CD4-positive, alpha-beta T cell treated with Interleukin-6 for 4 hours (primary cell): Measurements from ENCODE around the gene CRISPLD2.
"Not testable (repeated sequence)": the region's sequence is repeated elsewhere in the genome, so short reads cannot be mapped to it uniquely, and the experiment has no call there.

ENCODE experiments used
- DNase-seq: peaks from one replicate; pipeline ENCODE4 v3.0.0-alpha.2; 2020; ENCODE audit warnings: mixed read lengths

Gene CRISPLD2

GRCh38 chr16:84825896-84826557 lies 6.2 kb downstream of the CRISPLD2 start:
- DNase-seq, result no peak

GRCh38 chr16:84826558-84826941 lies 6.8 kb downstream of the CRISPLD2 start:
- no peak for DNase-seq

DNA sequence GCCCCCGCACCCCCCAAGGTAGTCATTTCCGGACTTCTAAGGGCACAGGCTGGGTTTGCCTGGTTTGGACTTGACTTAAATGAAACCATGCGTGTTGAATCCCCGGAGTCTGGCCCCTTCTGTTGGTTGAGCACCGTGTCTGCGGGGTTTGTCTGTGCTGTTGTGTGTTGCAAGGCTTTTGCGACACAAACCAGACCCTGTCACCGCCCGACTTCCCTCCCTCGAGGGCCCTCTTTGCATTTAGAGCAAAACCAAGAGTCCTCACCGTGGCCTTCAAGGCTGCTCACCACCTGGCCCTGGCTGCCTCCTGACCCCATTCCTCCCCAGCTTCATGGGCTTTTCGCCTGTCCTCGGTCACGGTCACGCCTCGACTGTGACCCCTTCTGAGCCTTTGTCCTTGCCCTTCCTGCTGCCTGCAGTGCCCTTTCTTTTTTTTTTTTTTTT lies 7.4 kb downstream of the CRISPLD2 start:
- DNase-seq, result no peak

DNA sequence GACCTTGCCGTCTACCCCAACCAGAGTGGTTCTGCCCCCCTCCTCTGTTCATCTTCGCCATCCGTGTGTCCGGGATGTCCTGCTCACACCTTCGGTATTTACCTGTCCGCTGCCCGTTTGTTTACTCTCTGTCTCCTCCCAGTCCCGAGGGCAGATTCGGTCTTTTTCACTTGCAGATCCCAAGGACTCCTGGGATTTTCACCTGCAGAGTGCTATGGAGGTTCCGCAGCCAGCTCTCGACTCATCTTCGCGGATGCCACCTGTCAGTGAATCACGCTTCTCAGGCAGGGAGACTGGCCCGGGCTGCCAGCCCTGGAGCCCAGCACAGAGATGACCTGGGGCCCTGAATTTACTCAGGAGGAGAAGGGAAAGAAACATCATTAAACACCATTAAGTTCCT lies 8.1 kb downstream of the CRISPLD2 start:
- no peak for DNase-seq

DNA sequence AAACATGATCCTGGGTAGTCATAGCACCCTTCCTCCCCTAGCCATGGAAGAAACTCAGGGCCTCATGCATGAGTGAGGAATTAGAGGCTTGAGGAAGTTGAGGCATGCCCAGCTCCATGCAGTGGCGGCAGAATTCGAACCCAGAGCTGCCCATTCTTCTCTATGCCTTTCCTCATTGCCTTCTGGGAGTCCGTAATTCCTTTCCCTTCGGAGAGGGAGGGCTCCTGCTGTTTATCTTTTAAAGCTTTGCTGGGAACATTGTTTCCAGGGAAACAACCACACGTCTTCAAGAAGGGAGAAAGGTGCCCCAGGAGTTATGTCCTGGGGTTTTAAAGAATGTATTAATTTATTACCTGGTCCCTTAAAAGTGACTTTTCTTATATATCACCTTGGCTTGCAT lies 8.5 kb downstream of the CRISPLD2 start:
- no peak for DNase-seq

DNA sequence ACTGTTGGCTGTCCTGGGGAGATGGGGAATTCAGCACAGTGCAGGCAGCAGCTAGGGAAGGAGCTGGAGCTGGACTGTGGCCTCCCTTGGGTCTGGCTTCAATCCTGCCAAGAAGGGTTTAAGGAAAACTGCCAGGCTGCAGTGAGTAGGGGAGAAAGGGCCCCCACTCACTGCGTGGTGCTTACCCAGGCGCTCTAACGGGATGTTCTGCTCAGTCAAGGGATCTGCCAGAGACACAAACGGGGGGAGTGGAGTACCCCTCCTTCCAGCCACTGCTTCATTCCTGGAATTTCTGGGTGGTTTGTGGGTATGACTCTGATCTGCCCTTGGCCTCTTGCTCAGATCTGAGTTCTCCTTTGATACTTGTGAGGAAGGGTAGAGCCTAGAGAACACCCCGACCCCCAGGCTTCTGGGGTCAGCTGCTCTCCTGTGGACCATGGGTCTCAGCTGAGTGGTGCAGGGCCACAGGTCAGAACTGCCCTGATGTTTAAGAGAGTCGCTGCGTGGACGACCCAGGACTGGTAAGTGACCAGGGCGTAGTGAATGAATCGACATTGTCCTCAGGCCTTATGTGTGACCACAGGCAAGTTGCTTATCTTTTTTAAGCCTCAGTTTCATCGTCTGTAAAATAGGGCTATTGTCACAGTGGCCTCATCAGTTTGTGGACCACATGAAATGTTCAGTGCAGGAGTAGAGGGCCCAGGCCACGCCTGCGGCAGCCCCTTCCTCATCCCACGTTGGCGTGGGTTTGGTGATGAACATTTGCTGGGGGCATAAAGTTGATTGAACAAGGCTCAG lies 9.6 kb downstream of the CRISPLD2 start:
- no peak for DNase-seq

DNA sequence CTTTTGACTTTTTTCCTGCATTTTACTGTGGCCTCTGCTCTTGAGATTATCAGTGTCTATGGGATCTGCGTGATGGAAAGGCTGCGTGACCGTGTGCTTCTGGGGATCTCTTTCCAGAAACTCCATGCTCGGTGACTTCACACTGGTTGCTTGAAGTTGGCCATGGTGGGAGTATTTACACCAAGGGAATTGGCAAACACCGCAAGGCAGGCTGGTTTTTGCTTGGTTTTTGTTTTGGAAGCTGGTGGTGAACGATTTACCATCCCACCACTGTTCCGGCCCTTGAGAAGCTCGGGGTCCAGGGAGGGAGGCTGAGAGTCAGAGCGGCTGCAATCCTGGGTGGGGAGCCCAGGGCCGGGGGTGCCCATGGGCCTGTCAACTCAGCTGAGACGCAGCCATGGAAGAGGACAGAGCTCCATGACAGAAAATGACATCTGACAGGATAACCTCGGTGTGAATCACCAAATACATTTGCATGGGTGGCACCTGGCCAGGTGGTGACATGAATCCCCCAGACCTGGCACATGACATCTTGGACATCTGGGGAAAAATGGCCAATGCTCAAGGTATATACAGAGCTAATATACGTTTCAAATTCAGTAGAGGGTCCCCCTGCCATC lies 11.1 kb downstream of the CRISPLD2 start:
- DNase-seq, result no peak

GRCh38 chr16:84831728-84832127 lies 11.9 kb downstream of the CRISPLD2 start:
- DNase-seq, result not testable (repeated sequence)

DNA sequence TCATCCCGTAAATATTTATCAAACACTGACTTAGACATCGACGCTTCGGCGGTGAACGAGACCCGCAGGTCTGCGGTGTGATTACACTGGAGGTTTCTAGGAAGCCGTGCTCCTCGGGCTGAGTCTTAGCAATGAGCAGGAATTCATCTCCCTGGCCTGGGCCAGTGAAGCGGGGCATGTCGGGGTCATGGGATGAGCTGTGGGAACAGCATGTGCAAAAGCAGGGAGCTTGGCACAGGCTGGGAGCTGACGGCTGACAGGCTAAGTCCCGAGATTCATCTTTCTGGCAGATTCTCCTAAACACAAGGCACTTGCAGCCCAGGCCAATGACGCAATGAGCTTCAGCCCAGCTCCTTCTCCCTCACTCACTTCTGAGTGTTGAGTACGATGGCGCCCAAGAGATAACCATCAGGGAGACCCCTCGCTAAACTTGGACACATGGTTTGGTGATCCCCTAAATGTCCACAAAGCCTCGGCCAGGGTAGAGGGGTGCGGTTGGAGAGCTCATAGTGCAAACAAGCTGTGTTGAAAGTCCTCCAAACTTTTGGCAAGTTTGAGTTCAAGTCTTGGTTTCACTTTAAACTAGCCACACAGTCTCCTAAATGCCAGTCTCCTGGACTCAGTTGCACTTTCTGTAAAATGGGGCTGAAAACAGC lies 12.8 kb downstream of the CRISPLD2 start:
- no peak for DNase-seq

DNA sequence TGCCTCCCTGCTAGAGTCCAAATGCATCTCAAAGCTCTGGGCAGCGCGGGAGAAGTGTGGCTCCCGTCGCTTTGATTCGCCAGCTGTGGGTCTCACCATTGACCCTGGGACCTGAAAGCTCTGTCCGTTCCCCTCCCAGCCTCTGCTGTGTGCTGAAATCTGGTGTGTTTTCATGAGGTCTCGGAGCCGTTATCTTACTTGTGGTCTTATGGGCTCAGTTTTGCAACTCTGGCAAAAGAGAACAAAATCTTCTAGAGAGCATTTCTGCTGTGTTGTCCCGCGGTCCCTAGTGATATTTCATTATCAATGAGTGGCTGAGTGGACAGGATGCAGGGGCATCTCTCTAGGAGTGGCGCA lies 13.3 kb downstream of the CRISPLD2 start:
- no peak for DNase-seq

DNA sequence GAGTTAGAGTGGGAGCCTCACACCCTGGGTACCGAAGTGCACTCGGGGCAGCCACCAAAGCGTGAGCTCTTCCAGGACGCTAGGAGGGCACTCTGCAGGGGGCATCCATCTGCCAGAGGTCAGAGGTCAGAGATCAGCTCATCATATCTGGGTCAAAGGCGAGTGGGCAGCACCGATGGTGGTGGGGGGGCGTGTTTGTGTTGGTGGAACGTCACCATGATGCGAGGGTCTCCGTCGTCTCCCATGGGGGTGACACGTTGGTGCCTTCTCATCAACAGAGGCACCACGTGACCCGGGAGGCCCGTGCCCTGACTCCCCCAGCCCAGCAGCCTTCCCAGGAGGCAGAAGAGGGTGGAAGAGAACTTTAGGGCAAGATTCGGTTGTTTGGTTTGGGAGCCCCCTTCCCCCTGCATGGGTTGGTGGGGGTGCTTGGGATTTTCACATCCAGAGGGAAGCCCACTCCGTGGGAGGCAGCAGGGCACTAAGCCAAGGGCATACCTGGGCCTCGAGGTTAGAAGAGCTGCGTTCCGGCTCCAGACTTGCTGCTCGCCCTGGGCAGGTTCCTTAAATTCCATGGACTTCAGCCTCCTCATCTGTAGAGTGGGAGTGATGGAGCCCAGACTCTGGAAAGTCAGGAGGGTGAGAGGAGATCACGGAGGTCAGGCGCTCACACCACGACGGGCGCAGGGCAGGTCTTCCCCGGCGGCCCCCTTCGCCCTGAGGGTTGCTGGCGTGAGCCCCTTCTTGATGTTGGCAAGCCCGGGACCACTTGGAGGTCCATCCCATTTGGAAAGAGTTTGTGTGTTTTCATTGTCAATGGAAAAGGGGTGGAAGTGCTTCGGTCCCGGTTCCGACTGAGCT lies 14.0 kb downstream of the CRISPLD2 start:
- no peak for DNase-seq

- no peak for DNase-seq
These were observed 14.6 kb downstream of the CRISPLD2 start for GRCh38 chr16:84834403-84834772.

DNA sequence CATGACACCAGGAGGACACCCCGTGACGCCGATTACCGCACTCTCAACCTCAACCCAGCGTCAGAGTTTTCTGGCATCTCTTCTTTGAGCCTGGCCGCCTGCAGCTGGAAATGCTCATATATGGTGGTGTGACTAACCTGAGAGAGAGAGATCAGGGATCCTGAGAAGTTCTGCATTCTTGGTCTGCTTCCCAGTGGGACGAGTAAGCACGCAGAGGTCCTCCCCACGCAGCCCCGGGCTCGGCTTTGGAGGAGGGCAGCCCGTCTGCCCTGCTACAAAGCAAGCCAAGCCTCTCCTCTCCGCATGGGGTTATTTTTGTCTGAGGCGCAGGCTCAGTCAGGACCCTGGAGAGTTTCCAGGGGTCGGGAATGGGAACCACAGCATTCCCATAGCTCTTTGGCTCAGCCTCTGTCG lies 16.5 kb downstream of the CRISPLD2 start:
- no peak for DNase-seq

DNA sequence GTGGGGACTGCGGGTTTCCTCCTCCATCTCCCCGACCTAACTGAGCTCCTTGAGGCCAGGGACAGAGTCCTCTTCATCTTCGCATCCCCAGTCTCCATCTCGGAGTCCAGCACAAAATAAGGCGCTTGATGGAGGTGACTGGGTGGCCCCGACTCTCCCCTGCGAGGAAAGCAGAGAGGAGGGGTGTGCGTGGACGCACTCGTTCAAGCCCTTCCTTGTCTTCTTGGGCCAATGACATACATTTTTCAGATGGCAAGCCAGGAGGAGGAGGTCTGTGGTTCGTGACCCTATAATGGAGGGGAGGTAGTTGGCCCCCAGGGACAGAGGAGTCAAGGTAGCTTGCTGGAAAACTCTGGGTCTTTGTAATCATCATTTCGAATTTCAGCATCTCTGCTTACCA lies 17.2 kb downstream of the CRISPLD2 start:
- DNase-seq, result no peak

DNA sequence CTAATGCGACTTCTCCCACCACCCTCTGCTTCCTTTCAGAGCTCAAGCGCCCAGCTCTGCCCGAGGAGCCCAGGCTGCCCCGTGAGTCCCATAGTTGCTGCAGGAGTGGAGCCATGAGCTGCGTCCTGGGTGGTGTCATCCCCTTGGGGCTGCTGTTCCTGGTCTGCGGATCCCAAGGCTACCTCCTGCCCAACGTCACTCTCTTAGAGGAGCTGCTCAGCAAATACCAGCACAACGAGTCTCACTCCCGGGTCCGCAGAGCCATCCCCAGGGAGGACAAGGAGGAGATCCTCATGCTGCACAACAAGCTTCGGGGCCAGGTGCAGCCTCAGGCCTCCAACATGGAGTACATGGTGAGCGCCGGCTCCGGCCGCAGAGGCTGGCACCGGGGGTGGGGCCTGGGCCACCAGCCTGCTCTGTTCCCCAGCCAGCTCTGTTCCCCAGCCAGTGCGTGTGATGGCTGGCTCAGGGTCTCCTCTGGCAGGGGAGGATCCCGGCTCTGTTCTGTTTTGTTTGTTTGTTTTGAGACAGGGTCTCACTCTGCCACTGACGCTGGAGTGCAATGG lies 18.7 kb downstream of the CRISPLD2 start:
- no peak for DNase-seq

- no peak for DNase-seq
These were observed 19.3 kb downstream of the CRISPLD2 start for GRCh38 chr16:84839054-84839453.

GRCh38 chr16:84839956-84840355 lies 20.2 kb downstream of the CRISPLD2 start:
- DNase-seq, result no peak

DNA sequence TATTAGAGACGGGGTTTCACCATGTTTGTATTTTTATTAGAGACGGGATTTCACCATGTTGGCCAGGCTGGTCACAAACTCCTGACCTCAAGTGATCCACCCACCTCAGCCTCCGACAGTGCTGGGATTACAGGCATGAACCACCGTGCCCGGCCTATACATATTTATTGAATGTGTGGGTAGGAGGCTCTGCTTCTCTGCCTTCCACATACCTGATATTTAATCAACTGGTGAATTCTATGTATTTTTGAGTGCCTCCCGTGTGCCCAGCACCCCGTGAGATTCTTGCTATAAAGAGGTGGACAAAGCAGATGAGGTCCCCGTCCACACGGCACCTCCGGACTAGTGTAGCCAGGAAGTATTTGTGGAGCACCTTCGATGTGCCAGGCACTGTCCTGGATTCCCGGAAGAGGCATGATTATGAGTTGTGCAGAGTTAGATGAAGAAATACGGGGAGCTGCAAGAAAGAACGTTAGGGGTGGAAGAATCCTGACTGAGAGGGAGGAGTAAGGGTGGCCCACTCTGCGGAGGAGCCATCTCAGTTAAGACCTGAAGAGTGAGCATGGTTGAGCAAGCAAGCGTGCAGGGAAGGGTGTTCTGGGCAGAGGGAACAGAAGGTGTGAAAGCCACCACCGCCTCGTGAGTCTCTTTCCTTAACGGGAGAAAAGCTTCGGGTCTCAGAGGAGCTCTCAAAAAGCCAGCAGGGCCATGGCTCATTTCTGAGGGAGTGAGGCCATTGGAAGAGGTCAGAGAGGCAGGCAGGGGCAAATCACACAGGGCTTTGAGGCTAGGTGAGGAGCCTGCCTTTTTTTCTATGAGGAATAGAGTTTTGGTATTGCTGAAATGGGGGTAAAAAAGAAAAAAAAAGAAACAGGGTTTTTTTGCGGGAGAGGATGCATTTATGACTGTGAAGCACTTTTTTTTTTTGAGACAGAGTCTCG lies 21.2 kb downstream of the CRISPLD2 start:
- no peak for DNase-seq

GRCh38 chr16:84841787-84842300 lies 22.1 kb downstream of the CRISPLD2 start:
- peak; percentile 7 for DNase-seq

DNA sequence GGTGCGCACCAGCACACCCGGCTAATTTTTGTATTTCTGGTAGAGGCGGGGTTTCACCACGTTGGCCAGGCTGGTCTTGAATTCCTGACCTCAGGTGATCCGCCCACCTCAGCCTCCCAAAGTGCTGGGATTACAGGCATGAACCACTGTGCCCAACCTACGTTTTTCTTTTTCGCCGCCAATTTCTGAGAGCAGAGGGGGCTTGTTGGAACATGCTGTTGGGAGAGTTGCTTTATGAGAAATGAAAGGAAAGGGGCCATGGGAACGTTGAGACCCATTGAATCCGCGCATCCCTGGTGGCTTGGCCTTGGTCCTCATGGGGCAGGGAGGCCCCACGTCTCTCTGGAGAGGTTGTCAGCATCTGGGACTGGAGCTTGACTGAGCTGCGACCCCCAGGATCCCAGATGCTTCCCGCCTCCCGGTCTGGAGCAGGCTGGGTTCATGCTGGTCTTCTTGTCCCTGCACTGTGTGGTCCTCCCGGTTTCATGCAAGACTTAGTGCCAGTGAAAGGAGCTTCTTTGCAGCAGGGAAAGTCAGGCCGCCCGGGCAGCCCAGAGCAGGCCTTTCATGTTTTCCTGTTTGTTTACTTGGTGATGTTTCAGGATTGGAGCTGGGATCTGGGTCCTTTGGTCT lies 22.8 kb downstream of the CRISPLD2 start:
- DNase-seq, result no peak
